Stimulated activated CD4-positive, alpha-beta T cell treated with anti-CD3 and anti-CD28 coated beads, Interleukin-1b, Interleukin-23, amount 100 ng/mL, for 24 hours (primary cell): ENCODE data around the gene NOD2.
A peak's percentile ranks its signal among the peaks of the same experiment; 100 is the strongest.

ENCODE experiments used
- DNase-seq, 4 experiments: peaks; one replicate each; pipeline ENCODE4 v3.0.0-alpha.2; 2020; ENCODE audit warnings: low read depth in 4 of 4, low spot score in 1 of 4

The NOD2 gene

GRCh38 chr16:50690177-50690576 is 3.2 kb upstream of the NOD2 start:
- no peak for DNase-seq

- DNase-seq, result no peak
Measured at GRCh38 chr16:50692644-50692998, 785 bp upstream of the NOD2 start.

- DNase-seq, result no peak
Measured at GRCh38 chr16:50694206-50694605, 800 bp downstream of the NOD2 start.

- no peak for DNase-seq
Measured at GRCh38 chr16:50695017-50696000, 1.9 kb downstream of the NOD2 start.

GRCh38 chr16:50696126-50696525 is 2.7 kb downstream of the NOD2 start:
- DNase-seq, result no peak

GRCh38 chr16:50696575-50697420 is 3.4 kb downstream of the NOD2 start:
- peak in 1 of 4 experiments; percentile 49 for DNase-seq

GRCh38 chr16:50697421-50697715 is 4.0 kb downstream of the NOD2 start:
- no peak for DNase-seq

GRCh38 chr16:50697881-50698767 is 4.7 kb downstream of the NOD2 start:
- DNase-seq, result peak in 1 of 4 experiments; percentile 39

- peak in 3 of 4 experiments; percentile 39 to 66 (median 60) for DNase-seq
Measured at GRCh38 chr16:50699326-50700159, 6.1 kb downstream of the NOD2 start.

- DNase-seq, result no peak
Measured at GRCh38 chr16:50702725-50703124, 9.3 kb downstream of the NOD2 start.

GRCh38 chr16:50704245-50704644 is 10.8 kb downstream of the NOD2 start:
- no peak for DNase-seq

GRCh38 chr16:50705436-50706110 is 12.2 kb downstream of the NOD2 start:
- DNase-seq, result no peak

- no peak for DNase-seq
Measured at GRCh38 chr16:50706250-50706649, 12.8 kb downstream of the NOD2 start.

- peak in 1 of 4 experiments; percentile 30 for DNase-seq
Measured at GRCh38 chr16:50708373-50709060, 15.1 kb downstream of the NOD2 start.

- no peak for DNase-seq
Measured at GRCh38 chr16:50709061-50709684, 15.8 kb downstream of the NOD2 start.

- no peak for DNase-seq
Measured at GRCh38 chr16:50709980-50710379, 16.6 kb downstream of the NOD2 start.

GRCh38 chr16:50711040-50711439 is 17.6 kb downstream of the NOD2 start:
- DNase-seq, result no peak

GRCh38 chr16:50711862-50712559 is 18.6 kb downstream of the NOD2 start:
- DNase-seq, result no peak
